ENCODE data around the gene KIRREL1. TPM values are rescaled to one million over a fixed set of nuclear protein-coding genes. Genes with fewer than 3 reads are reported as not detected.

KIRREL1 gene
- total RNA-seq, 1 experiment from 2014 or later = 30.5 TPM

- Histone ChIP-seq H4K20me1 (ENCODE audit: control insufficient read depth, insufficient read depth, insufficient read length) (no peaks in the 10 kb centered on the region), H2BK5ac (ENCODE audit: insufficient read length, low read length) (no peak overlapping the region), H3K4me1 (ENCODE audit: insufficient read depth, low read length) (peaks cover 14% of the 10 kb centered on the region; the same call in 1 of the 2 replicates), H4K8ac (replicated peaks; ENCODE audit: insufficient read length, low read depth, low read length) (no peak overlapping the region), H3K9ac (ENCODE audit: extremely low read depth, insufficient read length, low read length) (no peak overlapping the region), H3K27ac (ENCODE audit: insufficient read length, low read depth, low read length) (no peak overlapping the region), H4K5ac (ENCODE audit: insufficient read length, low read depth, low read length) (no peak overlapping the region), H3K56ac (ENCODE audit: insufficient read length, low read depth, low read length) (no peak overlapping the region), H2AFZ (ENCODE audit: low read length) (no peak overlapping the region), H3K23me2 (ENCODE audit: insufficient read length, low read depth, low read length, poor library complexity, severe bottlenecking) (peaks cover 9% of the 10 kb centered on the region), H3K18ac (ENCODE audit: insufficient read length, low read depth, low read length) (no peak overlapping the region), H3K14ac (ENCODE audit: insufficient read depth, low read length) (no peak overlapping the region; the same call in 1 of the 2 replicates), H3K27me3 (ENCODE audit: insufficient read depth, low read length) (no peaks in the 10 kb centered on the region), H3K4ac (ENCODE audit: low read depth, low read length) (no peak overlapping the region), H3K79me2 (ENCODE audit: insufficient read depth, low read length) (peaks cover 25% of the 10 kb centered on the region; the same call in 1 of the 2 replicates), H3T11ph (ENCODE audit: low read length) (no peak overlapping the region), H2BK20ac (ENCODE audit: low read depth, low read length, poor library complexity, severe bottlenecking) (no peak overlapping the region), H2BK120ac (ENCODE audit: low read depth, low read length, poor library complexity, severe bottlenecking) (no peak overlapping the region), H3K9me3 (ENCODE audit: control insufficient read depth, low read depth, low read length) (no peaks in the 10 kb centered on the region), H3K4me2 (ENCODE audit: insufficient read depth, insufficient read length, low read length) (peak overlapping the region; percentile 39), H2BK15ac (ENCODE audit: low read depth, low read length) (no peak overlapping the region), H3K79me1 (ENCODE audit: insufficient read depth, low read depth, low read length, poor library complexity, severe bottlenecking) (no peaks in the 10 kb centered on the region), H2BK12ac (ENCODE audit: insufficient read length, low read depth, low read length) (no peak overlapping the region), H4K91ac (ENCODE audit: insufficient read length, low read depth, low read length) (no peak overlapping the region), H3K23ac (ENCODE audit: insufficient read length, low read depth, low read length) (no peak overlapping the region), H2AK5ac (ENCODE audit: insufficient read length, low read length) (no peak overlapping the region)
- TF ChIP-seq CTCF (conservative IDR thresholded peaks at IDR 0.05) = no peak
- Mint-ChIP-seq H3K9me3 (peaks cover 0 to 2% of the 10 kb centered on the region in 2 experiments; a peak in 1 of 5 replicates), H3K4me1 (peaks cover 26 to 52% of the 10 kb centered on the region in 2 experiments), H3K36me3 (ENCODE audit: insufficient read depth in 1 of 3, low read depth in 3 of 3) (0 out of 7 replicates have a peak, but pooled peaks cover 0 to 2% (median 0%) of the 10 kb centered on the region in 3 experiments), H3K4me3 (peak overlapping the region; percentile 87 to 96), H3K27me3 (ENCODE audit: low read depth) (peaks cover 10% of the 10 kb centered on the region), H3K27ac (peak overlapping the region in 1 of 3 experiments; percentile 83; a peak in 4 of 7 replicates)
- no CpG with 5 or more reads among the region's 13 CpGs for WGBS (ENCODE audit: extremely low coverage, insufficient read length, low lambda C conversion rate)
- no peak for DNase-seq
Measured at GRCh38 chr1:157994704-157995582, 1.5 kb downstream of the KIRREL1 start.

Data from H9 (cell line).